GM23338 (cell line): ENCODE measurements around the gene TMEM174. TPM values are rescaled to one million over a fixed set of nuclear protein-coding genes. Genes with fewer than 3 reads are reported as not detected.

Experiments used
- ATAC-seq: fragments of 200-7000 bp; cut with Tn5 transposase; 3 replicates; pipeline ENCODE4 v1.9.1; 2020
- DNase-seq: peaks from one replicate; pipeline ENCODE4 v3.0.0-alpha.2; 2015; ENCODE audit warnings: low spot score
- H2AFZ ChIP-seq: fragments of 200-600 bp; sonication (generic); 2 replicates; pipeline ENCODE4 v1.8.0; 2016; ENCODE audit warnings: antibody characterized with exemption, mild to moderate bottlenecking, moderate library complexity
- H3F3A ChIP-seq: fragments of 200-600 bp; sonication (generic); replicated peaks from 2 replicates; pipeline ENCODE4 v1.8.0; 2017; ENCODE audit warnings: antibody characterized with exemption, mixed run types, low read depth
- H3K27ac ChIP-seq: fragments of 200-600 bp; sonication (generic); 2 replicates; pipeline ENCODE4 v1.6.1; 2016; ENCODE audit warnings: low read depth
- H3K27me3 ChIP-seq: fragments of 200-600 bp; sonication (generic); 2 replicates; pipeline ENCODE4 v1.8.0; 2016; ENCODE audit warnings: mild to moderate bottlenecking, mixed run types, moderate library complexity; ENCODE audit not compliant: insufficient read depth
- H3K36me3 ChIP-seq: fragments of 200-600 bp; sonication (generic); 2 replicates; pipeline ENCODE4 v1.8.0; 2016; ENCODE audit warnings: mild to moderate bottlenecking; ENCODE audit not compliant: insufficient read depth
- H3K4me1 ChIP-seq: fragments of 200-600 bp; sonication (generic); 2 replicates; pipeline ENCODE4 v1.8.0; 2016; ENCODE audit warnings: mild to moderate bottlenecking, moderate library complexity; ENCODE audit not compliant: insufficient read depth
- H3K4me2 ChIP-seq: fragments of 200-600 bp; sonication (generic); 2 replicates; pipeline ENCODE4 v1.7.1; 2017; ENCODE audit warnings: mixed run types
- H3K4me3 ChIP-seq: fragments of 200-600 bp; sonication (generic); 2 replicates; pipeline ENCODE4 v1.6.1; 2016; ENCODE audit warnings: mixed run types
- H3K79me2 ChIP-seq: fragments of 200-600 bp; sonication (generic); replicated peaks from 2 replicates; pipeline ENCODE4 v1.8.0; 2017; ENCODE audit warnings: mild to moderate bottlenecking; ENCODE audit not compliant: insufficient read depth
- H3K9me2 ChIP-seq: fragments of 200-600 bp; sonication (generic); 2 replicates; pipeline ENCODE4 v1.8.0; 2017; ENCODE audit not compliant: insufficient read depth
- H4K20me1 ChIP-seq: fragments of 200-600 bp; sonication (generic); replicated peaks from 2 replicates; pipeline ENCODE4 v1.8.0; 2017; ENCODE audit warnings: mild to moderate bottlenecking; ENCODE audit not compliant: insufficient read depth
- H3K27ac Mint-ChIP-seq: 2 replicates; pipeline ENCODE4 v1.8.0; 2020; ENCODE audit warnings: inconsistent platforms, mild to moderate bottlenecking, moderate library complexity, mixed read lengths
- H3K27me3 Mint-ChIP-seq: 3 replicates; pipeline ENCODE4 v1.8.0; 2022; ENCODE audit warnings: low read depth, mild to moderate bottlenecking, moderate library complexity, mixed read lengths, inconsistent platforms; ENCODE audit not compliant: insufficient read depth, poor library complexity
- H3K36me3 Mint-ChIP-seq: 3 replicates; pipeline ENCODE4 v1.8.0; 2021; ENCODE audit warnings: low read depth, mild to moderate bottlenecking, inconsistent platforms, moderate library complexity, mixed read lengths
- H3K4me1 Mint-ChIP-seq: 3 replicates; pipeline ENCODE4 v1.8.0; 2020; ENCODE audit warnings: mild to moderate bottlenecking, inconsistent platforms, mixed read lengths
- H3K4me3 Mint-ChIP-seq: 3 replicates; pipeline ENCODE4 v1.8.0; 2021; ENCODE audit warnings: moderate library complexity, mild to moderate bottlenecking, inconsistent platforms, mixed read lengths
- H3K9me3 Mint-ChIP-seq: 3 replicates; pipeline ENCODE4 v1.8.0; 2020; ENCODE audit warnings: moderate library complexity, mild to moderate bottlenecking, inconsistent platforms, mixed read lengths
- CREB1 ChIP-seq: fragments of 250-450 bp; sonication (Bioruptor Pico); IDR thresholded peaks from 2 replicates; pipeline ENCODE4 v1.5.0; 2020; ENCODE audit warnings: low read depth, mild to moderate bottlenecking, moderate library complexity
- CTCF ChIP-seq, 2 experiments: fragments of 200-600 bp in 1 of 2; sonication (generic) in 1 of 2; conservative IDR thresholded peaks; 2 replicates each; pipeline versions ENCODE4 v1.5.1 to v1.6.1; 2016 to 2017; ENCODE audit warnings: antibody characterized with exemption in 2 of 2, low read depth in 2 of 2, mild to moderate bottlenecking in 2 of 2, moderate library complexity in 1 of 2
- ETS1 ChIP-seq: IDR thresholded peaks from 2 replicates; pipeline ENCODE4 v1.6.1; 2016; ENCODE audit warnings: antibody characterized with exemption
- EZH2 ChIP-seq: fragments of 200-600 bp; sonication (generic); IDR thresholded peaks from one replicate; pipeline ENCODE4 v1.8.0; 2017; ENCODE audit warnings: antibody characterized with exemption, mild to moderate bottlenecking, low read depth; ENCODE audit not compliant: unreplicated experiment
- EZH2phosphoT487 ChIP-seq: fragments of 200-600 bp; sonication (generic); IDR thresholded peaks from one replicate; pipeline ENCODE4 v1.8.1; 2018; ENCODE audit warnings: antibody characterized with exemption; ENCODE audit not compliant: unreplicated experiment
- JUNB ChIP-seq: IDR thresholded peaks from one replicate; pipeline ENCODE4 v1.6.1; 2016; ENCODE audit warnings: antibody characterized with exemption; ENCODE audit not compliant: unreplicated experiment
- NANOG ChIP-seq: IDR thresholded peaks from 2 replicates; pipeline ENCODE4 v1.6.1; 2016; ENCODE audit warnings: antibody characterized with exemption, borderline replicate concordance
- POLR2AphosphoS5 ChIP-seq: IDR thresholded peaks from 2 replicates; pipeline ENCODE4 v1.6.1; 2016; ENCODE audit warnings: antibody characterized with exemption, low read depth
- REST ChIP-seq: IDR thresholded peaks from one replicate; pipeline ENCODE4 v1.6.1; 2018; ENCODE audit warnings: antibody characterized with exemption; ENCODE audit not compliant: unreplicated experiment
- STAT1 ChIP-seq: IDR thresholded peaks from one replicate; pipeline ENCODE4 v1.6.1; 2016; ENCODE audit warnings: antibody characterized with exemption; ENCODE audit not compliant: unreplicated experiment
- ZNF114 ChIP-seq: fragments of 250-450 bp; sonication (Bioruptor Pico); IDR thresholded peaks from 2 replicates; pipeline ENCODE4 v1.5.0; 2020; ENCODE audit warnings: mild to moderate bottlenecking, moderate library complexity
- ZNF331 ChIP-seq: fragments of 250-450 bp; sonication (Bioruptor Pico); IDR thresholded peaks from 2 replicates; pipeline ENCODE4 v1.5.0; 2020; ENCODE audit warnings: low read depth, mild to moderate bottlenecking, moderate library complexity
- ZNF462 ChIP-seq: fragments of 250-450 bp; sonication (Bioruptor Pico); IDR thresholded peaks from 2 replicates; pipeline ENCODE4 v1.5.0; 2020; ENCODE audit warnings: mild to moderate bottlenecking, moderate library complexity
- polyA plus RNA-seq: library from polyadenylated mRNA; unstranded; fragments of >200 nt; fragmentation: Nextera tagmentation; extraction: Ambion mirVana; gene quantifications from 2 replicates; pipeline ENCODE4 v1.2.1, GENCODE V29; 2016
- total RNA-seq: library from RNA; depleted of rRNA; stranded (reverse); fragments of >200 nt; shearing (Covaris generic); gene quantifications from 2 replicates; pipeline ENCODE4 v1.2.3, GENCODE V29; 2014

TMEM174 gene
- total and polyA plus RNA-seq, 2 experiments from 2014 or later = not detected

GRCh38 chr5:73151766-73152410 is 21.1 kb upstream of the TMEM174 start:
- no peaks in the 10 kb centered on the region for H3K27me3 ChIP-seq
- H4K20me1 ChIP-seq = no peaks in the 10 kb centered on the region
- Mint-ChIP-seq H3K4me3 (no peak overlapping the region), H3K4me1 (peaks cover 6% of the 10 kb centered on the region; the same call in 1 of the 3 replicates), H3K27me3 (peaks cover 8% of the 10 kb centered on the region), H3K27ac (no peak overlapping the region), H3K9me3 (no peaks in the 10 kb centered on the region), H3K36me3 (no peaks in the 10 kb centered on the region)
- no peaks in the 10 kb centered on the region for H3K9me2 ChIP-seq
- no peaks in the 10 kb centered on the region for H3K36me3 ChIP-seq
- no peak for TF ChIP-seq EZH2
- no peak for TF ChIP-seq STAT1
- TF ChIP-seq NANOG = no peak
- TF ChIP-seq EZH2phosphoT487 = no peak
- no peak for TF ChIP-seq ETS1
- TF ChIP-seq JUNB = no peak
- no peak for TF ChIP-seq CREB1 (CRISPR knock-in tag)
- TF ChIP-seq ZNF114 = no peak
- no peak for TF ChIP-seq ZNF331 (CRISPR knock-in tag)
- TF ChIP-seq REST = no peak
- no peak for TF ChIP-seq CTCF (conservative IDR thresholded peaks at IDR 0.05; ENCODE audit: low read depth in 2 of 2)
- no peak for TF ChIP-seq ZNF462 (CRISPR knock-in tag)
- no peak for TF ChIP-seq POLR2AphosphoS5
- H3K4me3 ChIP-seq = no peak overlapping the region
- no peak overlapping the region for H3K4me2 ChIP-seq
- no peak overlapping the region for H3K27ac ChIP-seq
- 0 out of 2 replicates have a peak overlapping the region, but pooled peaks have one; percentile 18 for H2AFZ ChIP-seq
- H3F3A ChIP-seq = no peaks in the 10 kb centered on the region
- DNase-seq = no peak
- no peaks in the 10 kb centered on the region for H3K79me2 ChIP-seq
- ATAC-seq = no peak
- no peaks in the 10 kb centered on the region for H3K4me1 ChIP-seq
